ENCODE results near the gene TPK1.

- TF ChIP-seq TAF1 (IDR thresholded peaks at IDR 0.05; ENCODE audit: borderline replicate concordance, low read depth, low read length) (no peak), POLR2A (IDR thresholded peaks at IDR 0.05; ENCODE audit: low read depth, low read length) (no peak), POLR2AphosphoS5 (IDR thresholded peaks at IDR 0.05; ENCODE audit: low read depth, low read length) (no peak)
These were observed 170.0 kb downstream of the TPK1 start for GRCh38 chr7:144665689-144666381.

Data from GM12892 (cell line).